ENCODE measurements around the gene PDE6C.

The PDE6C gene

DNA sequence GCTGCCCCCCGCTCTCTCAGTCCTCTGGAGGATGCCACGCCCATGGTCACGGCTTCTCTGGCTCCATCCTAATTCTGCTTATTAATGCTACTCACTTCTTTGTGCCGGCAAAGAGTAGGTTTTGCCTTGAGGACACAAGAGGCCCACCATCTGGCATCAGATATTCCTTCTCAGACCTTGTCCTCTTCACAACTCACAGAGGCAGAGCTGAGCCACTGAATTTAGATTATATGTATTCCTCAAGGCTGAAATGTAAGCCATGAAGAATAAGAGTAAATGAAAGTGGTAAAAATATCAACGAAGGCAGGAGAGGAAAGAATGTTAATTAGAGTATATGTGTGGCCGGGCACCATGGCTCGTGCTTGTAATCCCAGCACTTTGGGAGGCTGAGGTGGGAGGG, 17.8 kb upstream of the PDE6C start:
- no peak for DNase-seq
- TF ChIP-seq, protein P1, sequence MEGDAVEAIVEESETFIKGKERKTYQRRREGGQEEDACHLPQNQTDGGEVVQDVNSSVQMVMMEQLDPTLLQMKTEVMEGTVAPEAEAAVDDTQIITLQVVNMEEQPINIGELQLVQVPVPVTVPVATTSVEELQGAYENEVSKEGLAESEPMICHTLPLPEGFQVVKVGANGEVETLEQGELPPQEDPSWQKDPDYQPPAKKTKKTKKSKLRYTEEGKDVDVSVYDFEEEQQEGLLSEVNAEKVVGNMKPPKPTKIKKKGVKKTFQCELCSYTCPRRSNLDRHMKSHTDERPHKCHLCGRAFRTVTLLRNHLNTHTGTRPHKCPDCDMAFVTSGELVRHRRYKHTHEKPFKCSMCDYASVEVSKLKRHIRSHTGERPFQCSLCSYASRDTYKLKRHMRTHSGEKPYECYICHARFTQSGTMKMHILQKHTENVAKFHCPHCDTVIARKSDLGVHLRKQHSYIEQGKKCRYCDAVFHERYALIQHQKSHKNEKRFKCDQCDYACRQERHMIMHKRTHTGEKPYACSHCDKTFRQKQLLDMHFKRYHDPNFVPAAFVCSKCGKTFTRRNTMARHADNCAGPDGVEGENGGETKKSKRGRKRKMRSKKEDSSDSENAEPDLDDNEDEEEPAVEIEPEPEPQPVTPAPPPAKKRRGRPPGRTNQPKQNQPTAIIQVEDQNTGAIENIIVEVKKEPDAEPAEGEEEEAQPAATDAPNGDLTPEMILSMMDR (IDR thresholded peaks at IDR 0.05): no peak
- Histone ChIP-seq H3K4me3 (no peak overlapping the region), H3K4me1 (no peaks in the 10 kb centered on the region), H3K27ac (no peak overlapping the region), H3K27me3 (no peaks in the 10 kb centered on the region), H3K9me3 (no peaks in the 10 kb centered on the region), H3K36me3 (no peaks in the 10 kb centered on the region)
- intact Hi-C loops (cut with DNase I; ENCODE audit: low total_unique reads): no loop called here

DNA sequence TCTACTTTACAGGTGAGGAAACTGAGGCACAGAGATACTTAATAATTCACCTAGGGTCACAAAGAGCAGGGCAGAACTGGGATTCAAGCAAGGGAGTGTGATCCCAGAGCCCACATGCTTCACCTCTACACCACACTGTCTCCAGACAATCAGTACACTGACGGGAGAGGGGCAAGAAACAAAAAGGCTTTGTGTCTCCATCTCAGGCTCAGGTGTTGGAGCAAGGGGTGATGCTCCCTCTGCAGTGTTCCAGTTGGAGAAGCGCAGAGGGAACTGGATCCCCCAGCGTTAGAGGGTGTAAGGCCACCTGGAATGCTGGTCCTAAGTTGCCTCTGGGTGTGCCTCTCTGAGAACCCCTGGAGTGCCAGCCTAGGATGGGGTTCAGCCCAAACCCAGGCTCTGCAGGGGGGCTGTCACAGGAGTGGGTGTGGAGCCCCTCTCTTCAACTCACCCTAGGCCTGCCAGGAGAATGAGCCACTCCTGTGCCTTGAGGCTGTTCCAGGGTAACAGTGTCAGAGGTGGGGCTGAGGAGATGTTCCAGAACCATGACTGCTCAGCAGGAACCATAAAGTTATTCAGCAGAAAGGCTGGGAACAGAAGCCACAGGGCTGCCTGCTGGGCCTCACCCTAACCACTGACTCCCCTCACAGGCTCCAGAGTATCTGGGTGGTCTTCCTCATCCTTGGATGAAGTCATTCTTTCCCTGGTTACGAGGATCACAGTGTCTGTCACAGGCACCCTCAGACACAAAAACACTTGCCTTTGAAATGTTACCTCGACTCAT, 16.8 kb upstream of the PDE6C start:
- H3K27me3 ChIP-seq: peaks cover 0 to 1% of the 10 kb centered on the region in 2 donors
- no peak overlapping the region for H3K4me3 ChIP-seq
- no peaks in the 10 kb centered on the region for H3K36me3 ChIP-seq
- DNase-seq: no peak
- H3K4me1 ChIP-seq: peaks cover 0 to 4% (median 1%) of the 10 kb centered on the region in 4 donors
- H3K27ac ChIP-seq: no peak overlapping the region
- intact Hi-C loops (cut with DNase I; ENCODE audit: low total_unique reads): no loop called here
- TF ChIP-seq, protein P1 (IDR thresholded peaks at IDR 0.05): no peak
- H3K9me3 ChIP-seq: no peaks in the 10 kb centered on the region

DNA sequence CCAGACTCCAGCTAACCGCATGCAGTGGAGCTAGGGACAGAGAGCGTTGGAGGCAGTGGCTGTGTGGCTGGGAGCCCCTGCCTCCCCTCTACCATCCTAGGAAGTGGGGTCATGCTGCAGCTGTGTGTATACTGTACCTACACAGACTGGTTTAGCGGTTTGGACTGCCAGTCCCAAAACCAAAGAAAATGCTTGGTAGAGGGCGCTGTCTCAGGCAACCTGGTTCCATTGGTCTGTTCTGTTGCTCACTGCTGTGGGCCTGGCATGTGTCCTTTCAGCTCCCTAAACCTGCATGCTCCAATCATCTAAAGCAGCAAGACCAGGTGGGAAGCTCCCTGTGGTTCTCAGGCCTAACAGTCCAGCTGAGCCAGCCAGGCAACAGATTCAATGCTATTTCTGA, 15.8 kb upstream of the PDE6C start:
- DNase-seq: no peak
- no peaks in the 10 kb centered on the region for H3K36me3 ChIP-seq
- intact Hi-C loops (cut with DNase I; ENCODE audit: low total_unique reads): no loop called here
- peaks cover 0 to 13% (median 8%) of the 10 kb centered on the region in 4 donors for H3K4me1 ChIP-seq
- no peaks in the 10 kb centered on the region for H3K9me3 ChIP-seq
- no peak overlapping the region for H3K27ac ChIP-seq
- peaks cover 0 to 7% of the 10 kb centered on the region in 2 donors for H3K27me3 ChIP-seq
- no peak overlapping the region for H3K4me3 ChIP-seq
- TF ChIP-seq, protein P1 (IDR thresholded peaks at IDR 0.05): no peak

DNA sequence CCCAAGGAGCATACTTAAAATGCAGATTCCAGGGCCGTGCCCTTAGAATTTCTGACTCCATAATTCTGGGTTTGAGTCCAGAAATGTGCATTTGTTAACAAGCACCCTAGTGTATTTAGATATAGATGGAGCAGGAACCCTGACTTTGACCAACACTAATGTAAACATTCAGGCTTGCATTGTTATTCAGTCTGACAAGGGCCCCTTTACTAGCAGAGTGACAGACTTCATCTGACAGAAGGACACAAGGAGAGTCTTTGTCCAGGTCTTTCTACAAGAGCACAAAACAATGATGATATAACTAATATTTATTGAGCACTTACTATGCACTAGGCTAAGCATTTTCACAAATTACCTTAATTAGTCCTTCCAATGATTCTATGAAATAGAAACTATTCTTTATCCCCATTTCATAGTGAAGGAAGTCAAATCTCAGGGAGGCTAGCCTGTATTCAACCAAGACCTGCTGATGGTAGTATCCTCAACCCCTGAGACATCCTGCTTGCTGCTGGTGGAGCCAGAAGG, 15.2 kb upstream of the PDE6C start:
- Histone ChIP-seq H3K9me3 (no peaks in the 10 kb centered on the region), H3K4me3 (no peak overlapping the region), H3K27me3 (peaks cover 0 to 12% of the 10 kb centered on the region in 2 donors), H3K4me1 (peaks cover 0 to 19% (median 12%) of the 10 kb centered on the region in 4 donors), H3K36me3 (no peaks in the 10 kb centered on the region), H3K27ac (no peak overlapping the region)
- DNase-seq: no peak
- TF ChIP-seq, protein P1 (IDR thresholded peaks at IDR 0.05): no peak
- intact Hi-C loops (cut with DNase I; ENCODE audit: low total_unique reads): no loop called here

DNA sequence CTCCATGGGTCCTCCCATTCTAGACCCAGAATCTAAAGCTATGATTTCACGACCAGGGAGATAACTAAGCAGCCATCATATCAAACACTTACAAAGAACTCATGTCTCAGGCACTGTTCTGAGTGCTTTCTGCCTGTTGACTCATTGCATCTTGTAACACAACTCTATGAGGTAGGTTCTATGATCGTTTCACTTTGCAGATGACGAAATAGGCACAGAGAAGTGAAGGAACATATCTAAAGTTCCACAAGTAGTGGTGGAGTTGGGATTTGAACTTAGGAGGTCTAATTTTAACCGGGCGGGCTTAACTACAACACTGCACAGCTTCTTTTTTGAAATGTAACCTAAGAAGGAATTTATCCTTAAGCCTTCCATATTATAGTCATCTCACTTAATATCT, 14.2 kb upstream of the PDE6C start:
- intact Hi-C loops (cut with DNase I; ENCODE audit: low total_unique reads): no loop called here
- H3K4me3 ChIP-seq: no peak overlapping the region
- TF ChIP-seq, protein P1 (IDR thresholded peaks at IDR 0.05): no peak
- peaks cover 0 to 19% (median 12%) of the 10 kb centered on the region in 4 donors for H3K4me1 ChIP-seq
- no peaks in the 10 kb centered on the region for H3K36me3 ChIP-seq
- DNase-seq: no peak
- peaks cover 0 to 20% of the 10 kb centered on the region in 2 donors for H3K27me3 ChIP-seq
- no peak overlapping the region for H3K27ac ChIP-seq
- no peaks in the 10 kb centered on the region for H3K9me3 ChIP-seq
